ENCODE results near the gene UCHL1.
A peak's percentile ranks its signal among the peaks of the same experiment; 100 is the strongest.

Gene UCHL1

DNA sequence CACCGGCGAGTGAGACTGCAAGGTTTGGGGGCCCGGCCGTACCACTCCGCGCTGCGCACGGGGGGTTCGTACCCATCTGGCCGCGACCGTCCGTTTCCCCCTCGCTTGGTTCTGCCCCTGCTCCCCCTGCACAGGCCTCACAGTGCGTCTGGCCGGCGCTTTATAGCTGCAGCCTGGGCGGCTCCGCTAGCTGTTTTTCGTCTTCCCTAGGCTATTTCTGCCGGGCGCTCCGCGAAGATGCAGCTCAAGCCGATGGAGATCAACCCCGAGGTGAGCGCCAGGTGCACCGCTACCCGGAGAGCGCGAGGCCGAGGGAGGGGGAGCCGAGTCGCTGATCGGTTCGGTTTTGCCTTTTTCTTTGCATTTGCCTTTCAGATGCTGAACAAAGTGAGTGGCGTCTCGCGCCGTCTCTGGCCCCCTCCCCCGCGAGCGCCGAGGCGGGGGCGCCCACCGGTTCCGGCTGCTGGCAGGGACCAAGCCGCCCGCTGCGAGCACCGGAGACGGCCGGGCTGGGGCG, at the start of gene UCHL1:
UCHL1 (plus strand) TSS at position 189 of the 517 bp plus-strand sequence; CDS start at position 238, 49 bp downstream.
- peak; percentile 86 for DNase-seq

DNA sequence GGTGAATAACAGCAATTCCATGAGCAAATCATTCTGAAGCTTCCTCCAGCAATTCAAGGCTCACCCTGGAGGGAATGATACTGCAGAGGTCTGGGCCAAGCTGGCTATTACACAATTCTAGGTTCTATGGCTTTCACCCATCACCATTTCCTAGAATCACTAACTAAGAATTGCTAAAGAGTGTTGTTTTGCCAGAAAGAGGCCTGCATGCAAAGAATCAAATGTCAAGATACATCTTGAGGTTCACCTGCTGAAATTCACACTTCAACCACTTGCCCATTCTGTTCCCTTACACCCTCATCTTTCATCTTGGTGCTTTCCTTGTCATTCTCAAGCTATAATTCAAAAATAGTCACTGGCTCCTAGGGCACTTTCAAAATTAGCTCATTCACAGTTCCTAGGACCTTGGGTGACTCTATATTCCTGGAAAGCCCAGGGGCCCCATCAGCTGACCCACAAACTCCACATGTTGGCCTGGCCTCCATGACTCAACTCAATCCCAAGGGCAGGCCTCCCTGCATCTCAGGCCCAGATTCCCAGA, 49.4 kb upstream of the UCHL1 start:
- peak; percentile 26 for DNase-seq

DNA sequence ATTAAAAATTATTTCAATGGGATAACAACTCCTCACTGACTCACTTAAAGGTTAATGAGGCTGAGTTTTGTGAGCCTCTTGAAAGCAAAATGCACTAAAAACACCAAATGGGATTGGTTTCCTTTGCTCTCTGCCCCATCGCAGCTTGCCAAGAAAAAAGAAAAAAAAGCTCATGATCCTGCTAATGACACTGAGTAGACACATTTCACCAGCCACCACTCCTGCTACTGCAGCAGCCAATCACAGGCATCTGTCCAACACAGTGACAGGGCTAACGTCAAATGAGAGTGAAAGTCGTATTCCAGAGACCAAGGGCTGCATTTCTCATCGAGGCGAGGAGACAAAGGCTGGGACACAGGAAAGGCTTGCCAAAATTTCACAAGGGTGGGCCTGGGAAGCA, 47.5 kb upstream of the UCHL1 start:
- DNase-seq, result no peak

DNA sequence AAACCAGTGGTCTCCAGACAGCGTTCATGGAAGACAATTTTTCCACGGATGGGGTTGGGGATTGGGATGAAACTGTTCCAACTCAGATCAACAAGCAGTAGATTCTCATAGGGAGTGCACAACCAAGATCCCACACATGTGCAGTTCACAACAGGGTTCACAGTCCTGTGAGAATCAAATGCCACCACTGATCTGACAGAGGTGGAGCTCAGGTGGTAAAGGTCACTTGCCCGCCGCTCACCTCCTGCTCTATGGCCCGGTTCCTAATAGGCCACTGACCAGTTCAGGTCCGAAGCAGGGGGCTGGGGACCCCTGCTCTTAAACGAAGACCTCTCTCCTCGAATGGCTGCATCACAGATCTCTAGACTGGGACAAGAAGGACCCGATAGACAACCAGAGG, 46.8 kb upstream of the UCHL1 start:
- no peak for DNase-seq

DNA sequence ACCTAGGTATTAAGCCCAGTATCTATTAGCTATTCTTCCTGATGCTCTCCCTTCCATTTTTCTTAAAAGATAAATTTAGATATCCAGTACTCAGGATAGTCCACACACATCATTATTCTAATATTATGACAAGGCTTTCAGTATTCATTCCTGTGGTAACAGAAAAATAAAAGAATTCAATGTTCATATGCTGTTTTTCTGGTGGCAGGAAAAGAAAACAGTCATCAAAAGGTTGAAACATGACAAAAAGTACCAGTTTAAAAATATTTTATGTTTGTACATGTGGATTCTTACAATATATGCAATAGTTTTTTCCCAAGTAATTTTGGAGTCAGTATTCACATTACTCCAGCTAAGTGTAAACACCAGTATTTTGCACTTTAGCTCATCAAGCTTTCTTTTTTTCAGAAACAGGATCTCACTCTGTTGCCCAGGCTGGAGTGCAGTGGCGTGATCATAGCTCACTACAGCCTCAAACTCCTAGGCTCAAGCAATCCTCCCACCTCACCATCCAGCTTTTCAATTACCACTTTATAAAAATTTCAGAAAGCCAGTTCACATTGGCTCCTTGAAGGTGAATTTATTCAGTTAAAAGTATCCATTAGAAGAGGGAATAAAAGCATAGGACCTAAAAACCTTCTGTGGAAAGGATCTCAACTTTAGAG, 44.6 kb upstream of the UCHL1 start:
- no peak for DNase-seq

DNA sequence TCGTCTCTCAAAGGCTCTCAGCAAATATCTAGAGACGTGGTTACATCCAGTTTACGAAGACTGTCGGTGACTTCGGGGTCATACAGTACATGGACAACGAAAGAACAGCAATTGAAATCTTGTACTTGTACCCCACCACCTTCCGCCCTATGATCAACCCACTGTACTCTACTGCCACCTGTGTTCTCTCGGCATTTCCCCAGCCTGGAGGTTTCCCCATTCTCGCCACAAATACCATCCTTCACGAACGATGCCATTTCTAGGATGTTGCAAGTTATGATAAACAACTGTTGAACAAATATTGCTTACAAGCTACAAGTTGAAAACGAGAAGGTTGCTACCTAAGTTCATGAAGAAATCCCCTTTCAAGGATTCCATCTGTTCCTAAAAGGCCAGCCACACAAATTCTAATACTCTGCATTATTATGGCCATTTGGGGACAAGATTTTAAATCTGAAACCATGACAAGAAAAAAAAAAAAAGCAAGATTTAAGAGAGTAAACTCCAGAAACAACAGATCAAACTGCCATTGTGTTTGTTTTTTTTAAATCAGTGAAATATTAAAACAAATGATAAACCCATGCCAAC, 44.0 kb upstream of the UCHL1 start:
- peak; percentile 68 for DNase-seq

DNA sequence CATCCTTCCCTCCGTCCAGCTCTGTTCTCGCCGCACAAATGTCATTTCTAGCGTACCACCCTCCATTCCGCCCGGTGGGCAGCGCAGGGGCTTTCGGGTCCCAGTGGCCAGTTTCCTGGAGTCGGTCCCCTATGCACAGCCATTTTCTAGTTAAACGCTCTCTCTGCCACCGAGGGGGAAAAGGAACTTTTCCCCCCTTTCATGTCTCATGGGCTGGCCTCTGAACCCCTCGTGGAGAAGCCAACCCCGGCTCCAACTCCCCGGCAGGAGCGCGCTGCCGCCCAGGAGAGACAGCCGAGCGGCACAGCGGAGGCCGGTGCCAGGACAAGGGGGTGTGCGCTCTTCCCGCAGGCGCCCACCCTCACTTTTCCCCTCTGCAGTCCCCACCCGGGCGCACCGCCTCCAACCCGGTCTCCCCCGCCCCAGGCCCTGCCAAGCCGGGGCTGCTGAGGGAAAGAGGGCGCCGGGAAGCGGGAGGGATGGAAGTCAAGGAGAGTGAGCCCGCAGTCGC, 43.0 kb upstream of the UCHL1 start:
- DNase-seq, result no peak

DNA sequence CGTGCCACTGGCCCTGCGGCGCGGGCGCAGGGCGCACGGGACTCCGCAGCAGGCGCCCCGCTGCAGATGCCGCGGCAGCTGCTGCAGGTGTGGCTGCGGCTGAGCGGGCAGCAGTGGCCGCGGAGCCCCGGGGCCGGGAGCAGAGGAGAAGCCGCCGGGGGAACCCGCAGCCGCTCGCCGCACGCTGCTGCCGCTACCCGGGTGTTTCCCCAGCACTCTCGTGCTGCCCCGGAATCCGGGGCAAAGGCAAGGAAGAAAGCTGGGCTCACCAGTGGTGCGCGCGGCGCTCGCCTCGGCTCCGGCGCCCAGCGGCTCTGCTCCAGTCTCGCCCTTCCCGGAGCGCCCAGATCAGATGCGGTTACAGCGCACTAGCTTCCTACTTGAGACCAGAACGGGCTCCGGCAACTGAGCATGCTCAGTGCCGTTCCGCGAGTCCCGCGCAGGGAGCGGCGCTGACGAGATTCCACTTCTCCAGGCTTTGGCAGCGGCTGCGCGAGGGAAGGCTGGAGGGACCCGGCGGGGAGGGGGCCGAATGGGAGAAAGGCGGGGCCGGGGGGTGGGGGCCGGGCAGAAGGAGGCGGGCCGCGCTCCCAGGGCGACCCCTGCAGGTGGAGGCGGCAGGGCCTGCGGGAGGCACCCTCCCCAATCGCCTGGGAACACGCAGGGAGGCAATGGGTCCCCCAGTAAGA, 42.4 kb upstream of the UCHL1 start, which contains the start of gene APBB2:
APBB2 (minus strand) TSS at position 407 of the 689 bp plus-strand sequence. CDS start 181,288 bp downstream, outside the sequence.
- peak; percentile 96 for DNase-seq

DNA sequence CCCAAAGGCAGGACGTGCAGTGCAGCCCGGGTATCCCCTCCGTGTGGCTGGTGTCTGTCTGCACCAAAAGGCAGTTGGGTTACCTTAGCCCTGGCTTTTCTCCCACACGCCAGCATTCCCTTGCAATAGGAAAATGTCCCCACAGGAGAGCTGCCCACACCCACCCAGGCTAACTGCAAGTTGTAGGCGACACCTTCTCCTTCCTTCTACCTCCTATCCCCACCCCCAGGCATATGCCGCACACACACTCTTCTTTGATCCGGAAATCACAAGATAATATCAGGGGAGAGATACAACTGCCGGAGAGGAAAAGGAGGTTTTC, 41.9 kb upstream of the UCHL1 start:
- no peak for DNase-seq

DNA sequence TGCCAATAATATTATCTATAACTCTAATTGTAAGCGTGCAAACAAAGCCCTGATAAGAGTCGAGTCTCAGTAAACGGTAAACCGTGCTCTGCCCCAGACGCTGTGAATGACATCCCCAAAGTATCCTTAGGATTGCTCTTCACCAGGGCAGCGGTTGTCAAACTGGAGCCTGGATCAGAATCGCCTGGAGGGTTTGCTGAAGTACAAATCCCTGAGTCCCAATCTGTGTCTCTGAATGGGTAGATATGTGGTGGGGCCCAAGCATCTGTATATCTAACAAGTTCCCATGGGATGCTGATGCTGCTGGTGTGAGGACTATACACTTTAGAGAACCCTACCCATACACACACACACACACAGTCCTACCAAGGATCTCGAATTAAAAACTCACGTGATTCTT, 41.6 kb upstream of the UCHL1 start:
- no peak for DNase-seq

DNA sequence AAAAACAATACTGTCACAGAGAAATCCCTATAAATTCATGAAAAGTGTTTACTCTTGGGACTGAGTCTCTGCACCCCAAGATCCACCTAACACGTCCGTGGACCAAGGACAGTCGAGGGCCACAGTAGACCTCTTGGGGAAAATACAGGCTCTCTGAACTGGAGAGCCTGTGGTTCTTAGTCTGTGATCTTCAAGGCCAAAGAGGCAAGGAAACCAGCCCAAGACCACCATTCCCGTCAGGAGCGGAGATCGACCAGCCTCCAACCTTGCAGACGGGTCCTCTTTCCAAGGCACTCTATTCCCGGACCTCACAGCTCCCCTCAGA, 40.8 kb upstream of the UCHL1 start:
- no peak for DNase-seq

DNA sequence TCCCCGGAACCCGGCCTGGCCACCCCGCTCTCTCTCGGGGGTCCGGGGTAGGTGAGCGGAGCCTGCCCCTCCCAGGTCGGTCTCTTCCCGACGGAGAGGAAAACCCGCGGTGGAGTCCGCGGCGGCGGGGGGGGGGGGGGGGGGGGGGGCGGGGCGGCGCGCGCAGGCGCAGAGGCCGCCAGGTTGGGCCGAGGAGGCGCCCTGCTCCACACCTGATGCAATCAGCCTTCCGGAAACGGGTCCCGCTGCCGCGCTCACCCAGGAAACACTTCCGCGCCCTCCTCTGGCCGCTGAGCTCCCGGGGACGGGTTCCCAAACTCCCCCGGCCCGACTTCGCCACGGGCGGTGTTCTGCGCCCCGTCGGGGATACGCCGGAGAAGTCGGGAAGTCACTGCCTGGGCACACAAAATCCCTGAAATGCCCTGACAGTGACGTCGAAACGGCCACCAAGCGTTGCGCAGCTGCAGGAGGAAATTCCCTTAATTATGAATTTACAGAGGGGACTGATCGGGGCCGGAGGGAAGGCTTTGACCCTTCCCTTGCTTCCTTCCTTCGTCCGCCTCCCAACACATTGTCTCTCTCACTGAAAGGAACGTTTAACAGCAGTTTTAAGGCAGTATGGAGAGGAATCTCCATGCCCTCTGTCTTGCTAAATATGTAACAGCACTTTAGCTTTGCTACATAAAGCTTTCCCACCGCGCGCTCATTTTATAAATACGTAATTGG, 40.3 kb upstream of the UCHL1 start:
- peak; percentile 77 for DNase-seq

DNA sequence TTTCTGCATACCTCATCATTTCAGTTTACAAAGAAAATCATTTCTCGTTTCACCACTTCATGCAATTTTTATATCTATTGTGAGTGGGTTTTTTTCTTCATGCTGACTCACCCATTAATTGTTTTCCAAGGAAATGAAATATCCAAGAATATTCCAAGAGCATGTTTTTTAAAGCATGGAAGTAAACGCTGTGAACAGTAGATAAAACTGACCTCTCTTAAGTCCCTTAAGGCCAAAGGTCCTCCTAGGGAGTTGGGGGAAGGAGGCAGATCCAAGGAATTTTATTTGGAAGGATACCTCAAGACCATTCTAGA, 39.8 kb upstream of the UCHL1 start:
- no peak for DNase-seq

DNA sequence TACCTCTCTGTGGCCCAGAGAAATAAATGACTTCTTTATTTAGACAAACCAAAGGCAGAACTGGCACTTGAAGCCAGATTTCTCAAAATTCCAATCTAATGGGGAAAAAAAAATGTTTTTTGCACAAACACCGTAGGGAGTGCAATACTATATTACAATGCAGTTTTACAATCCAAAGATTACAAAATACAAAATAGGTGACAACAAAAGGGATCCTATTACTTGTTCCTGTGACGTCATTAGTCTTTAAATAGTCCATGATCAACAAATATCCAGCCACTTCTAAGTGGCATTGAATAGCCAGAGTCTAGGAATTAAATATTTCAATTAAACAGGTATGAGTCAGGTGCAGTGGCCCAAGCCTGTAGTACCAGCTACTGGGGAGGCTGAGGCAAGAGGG, 39.4 kb upstream of the UCHL1 start:
- DNase-seq, result no peak

DNA sequence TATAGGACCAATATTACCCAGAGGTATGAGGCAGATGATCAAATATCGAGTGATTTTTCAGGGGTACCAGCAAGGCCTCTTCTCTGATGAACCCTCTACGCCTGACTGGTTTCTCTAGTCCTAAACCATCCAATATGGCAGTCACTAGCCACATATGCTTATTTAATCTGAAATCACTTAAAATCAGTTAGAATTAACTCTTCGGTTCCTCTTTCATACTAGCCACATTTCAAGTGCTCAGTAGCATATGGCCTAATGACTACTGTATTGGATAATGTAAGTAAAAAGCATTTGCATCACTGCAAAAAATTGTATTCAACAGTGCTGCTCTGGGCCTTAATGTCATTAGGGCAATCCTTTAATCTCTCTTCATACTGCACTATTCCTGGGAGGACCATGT, 38.0 kb upstream of the UCHL1 start:
- no peak for DNase-seq

DNA sequence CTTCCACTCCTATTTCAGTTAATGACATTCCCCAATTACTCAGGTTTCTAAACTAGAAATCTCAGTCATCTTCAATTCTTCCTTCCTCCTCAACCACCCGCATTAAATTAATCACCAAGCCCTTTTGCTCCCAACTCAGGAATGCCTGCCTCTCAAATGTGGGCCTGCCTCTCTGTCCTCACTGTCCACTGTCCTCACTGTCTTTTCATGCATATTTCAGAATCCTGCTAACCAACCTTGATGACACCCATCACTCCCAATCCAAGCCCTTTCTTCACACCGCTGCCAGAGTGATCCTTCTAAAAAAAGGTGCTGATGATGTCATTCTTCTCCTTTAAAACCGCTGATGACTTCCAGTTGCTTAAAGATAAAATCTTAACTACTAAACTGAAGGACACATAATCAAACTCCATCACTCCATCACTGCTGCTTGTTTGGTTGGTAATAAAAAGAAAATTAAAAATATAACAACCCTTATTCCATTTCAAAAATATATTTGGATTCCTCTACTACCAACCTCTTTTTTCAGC, 37.2 kb upstream of the UCHL1 start:
- DNase-seq, result no peak

DNA sequence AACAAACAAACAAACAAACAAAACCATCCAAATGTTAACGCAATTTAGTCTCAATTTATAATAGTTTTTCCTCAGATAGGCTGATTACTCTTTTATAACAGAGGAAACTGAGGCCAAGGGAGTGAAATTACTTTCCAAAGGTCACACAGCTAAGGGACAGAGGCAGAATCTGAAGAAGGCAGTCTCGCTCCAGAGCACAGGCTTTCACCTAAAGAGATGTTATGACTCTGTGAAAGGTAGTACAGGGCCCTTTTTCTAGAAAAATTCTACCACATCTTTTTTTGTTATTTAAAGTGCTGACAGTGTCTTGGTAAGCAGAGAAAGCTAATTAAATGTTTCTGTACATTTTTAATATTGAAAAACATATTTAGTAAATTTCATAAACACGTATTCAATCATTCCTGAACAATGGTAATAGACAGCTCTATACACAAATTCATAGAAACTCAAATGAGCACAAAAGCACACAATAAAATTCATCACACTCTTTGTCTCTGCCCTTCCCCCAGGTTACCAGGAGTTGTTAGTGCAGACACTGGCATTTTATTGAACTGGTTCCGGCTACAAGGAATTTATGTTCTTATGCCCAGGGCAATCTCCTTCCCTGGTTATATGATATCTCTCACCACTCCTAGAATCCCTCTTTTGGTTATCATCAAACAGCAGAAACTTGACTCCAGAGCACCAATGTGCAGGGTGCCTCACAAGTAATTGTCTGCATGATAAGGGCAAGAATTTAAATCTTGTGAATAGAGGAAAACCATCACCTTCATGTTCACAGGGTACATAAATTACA, 34.7 kb upstream of the UCHL1 start:
- DNase-seq, result no peak

DNA sequence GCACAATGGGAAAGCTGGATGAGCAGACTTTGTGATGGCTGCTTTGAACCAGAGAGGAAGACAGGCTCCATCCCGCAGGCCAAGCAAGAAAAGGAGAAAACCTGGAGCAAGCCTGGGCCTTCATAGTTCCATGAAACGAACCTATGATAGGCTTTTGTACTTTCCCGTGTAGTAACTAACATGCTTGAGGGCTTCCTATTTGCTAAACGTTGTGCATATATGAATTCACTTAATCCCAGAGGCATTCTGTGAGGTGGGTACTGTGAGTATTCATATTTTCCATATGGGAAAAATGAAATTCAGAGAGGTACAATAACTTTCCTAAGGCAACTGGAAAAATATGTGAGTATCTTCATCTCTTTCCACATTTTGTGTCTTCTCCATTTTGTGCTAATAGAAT, 28.8 kb upstream of the UCHL1 start:
- no peak for DNase-seq

DNA sequence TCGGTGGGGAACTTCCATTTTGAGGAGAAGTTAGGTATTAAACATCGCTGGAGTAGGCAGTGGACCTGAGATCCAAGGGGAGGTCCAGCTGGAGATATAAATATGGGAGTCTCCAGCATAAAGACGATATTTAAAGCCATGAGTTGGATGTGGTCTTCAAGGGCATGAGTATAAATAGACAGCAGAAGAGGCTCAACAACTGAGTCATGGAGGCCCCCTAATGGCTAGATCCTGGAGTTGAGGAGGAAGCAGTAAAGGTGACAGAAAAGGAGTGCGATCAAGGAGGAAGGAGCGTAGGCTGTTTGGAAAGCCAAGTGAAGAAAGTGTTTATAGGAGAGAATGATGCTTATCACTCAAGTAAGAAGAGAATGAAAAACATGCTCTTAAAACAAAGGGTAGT, 24.3 kb upstream of the UCHL1 start:
- DNase-seq, result no peak

DNA sequence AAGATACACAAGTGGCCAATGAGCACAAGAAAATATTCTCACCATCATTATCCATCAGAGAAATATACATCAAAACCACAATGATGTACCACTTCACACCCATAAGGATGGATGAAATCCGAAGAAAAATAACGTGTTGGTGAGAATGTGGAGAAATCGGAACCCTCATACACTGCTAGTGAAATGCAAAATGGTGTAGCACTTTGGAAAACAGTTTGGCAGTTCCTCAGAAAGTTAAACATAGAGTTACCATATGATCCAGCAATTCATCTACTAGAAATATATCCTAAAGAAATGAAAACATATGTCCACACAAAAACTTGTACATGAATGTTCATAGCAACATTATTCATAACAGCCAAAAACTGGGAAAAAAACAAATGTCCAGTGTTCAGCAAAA, 23.9 kb upstream of the UCHL1 start:
- DNase-seq, result no peak

DNA sequence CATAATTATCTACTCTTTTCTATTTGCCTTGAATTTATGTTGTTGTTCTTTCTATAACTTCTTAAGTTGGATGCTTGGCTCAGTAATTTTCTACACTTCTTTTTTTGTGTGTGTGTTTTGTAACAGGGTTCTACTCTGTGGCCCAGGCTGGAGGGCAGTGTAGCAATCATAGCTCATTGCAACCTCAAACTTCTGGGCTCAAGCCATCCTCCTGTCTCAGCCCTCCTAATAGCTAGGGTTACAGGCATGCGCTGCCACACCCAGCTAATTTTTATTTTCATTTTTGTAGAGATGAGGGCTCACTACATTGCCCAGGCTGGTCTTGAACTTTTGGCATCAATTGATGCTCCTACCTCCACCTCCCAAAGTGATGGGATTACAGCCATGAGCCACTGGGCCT, 20.7 kb upstream of the UCHL1 start:
- no peak for DNase-seq

DNA sequence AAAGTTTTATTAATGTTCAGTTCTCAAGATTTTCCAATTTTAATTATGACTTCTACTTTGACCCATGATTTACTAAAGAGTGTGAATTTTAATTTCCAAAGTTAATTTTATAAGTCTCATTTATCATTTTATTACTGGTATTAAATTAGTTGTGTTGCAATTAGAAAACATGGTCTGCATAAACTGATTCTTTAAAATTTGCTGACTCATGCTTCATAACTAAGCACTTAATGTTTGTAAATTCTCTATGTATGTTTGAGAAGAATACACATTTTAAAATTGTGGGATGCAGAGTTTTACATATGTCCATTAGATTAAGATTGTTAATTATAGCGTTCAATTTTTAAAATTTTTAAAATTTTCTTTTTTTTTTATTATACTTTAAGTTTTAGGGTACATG, 20.2 kb upstream of the UCHL1 start:
- DNase-seq, result no peak
